ENCODE data around the gene PIK3R1. TPM values are rescaled to one million over a fixed set of nuclear protein-coding genes. Genes with fewer than 3 reads are reported as not detected.

Gene PIK3R1
- total RNA-seq, 4 donors from 2014 or later, result 244 to 563 (median 329) TPM

- 100% methylated on average over 1 of the region's 1 CpG for WGBS
- H3K27ac ChIP-seq (replicated peaks in 1 of 4), result no peak overlapping the region
- TF ChIP-seq POLR2A (IDR thresholded peaks at IDR 0.05; ENCODE audit: low read depth), result no peak
- no peak for TF ChIP-seq EP300 (IDR thresholded peaks at IDR 0.05)
- no peak for TF ChIP-seq POLR2AphosphoS5 (IDR thresholded peaks at IDR 0.05)
- TF ChIP-seq CTCF (IDR thresholded peaks at IDR 0.05), result no peak
- H3K4me3 ChIP-seq, result no peak overlapping the region
- peaks cover 0 to 23% (median 17%) of the 10 kb centered on the region in 4 donors for H3K4me1 ChIP-seq
- H3K27me3 ChIP-seq, result no peaks in the 10 kb centered on the region
- no peaks in the 10 kb centered on the region for H3K9me3 ChIP-seq
- H3K36me3 ChIP-seq, result no peaks in the 10 kb centered on the region
- intact Hi-C loops (cut with DNase I), result no loop called here
- peak; percentile 34 for DNase-seq (ENCODE audit: extremely low spot score)
These were observed 24.3 kb upstream of the PIK3R1 start for GRCh38 chr5:68191083-68191791.

GRCh38 chr5:68192679-68193060, 22.9 kb upstream of the PIK3R1 start:
- no peak for TF ChIP-seq POLR2A (IDR thresholded peaks at IDR 0.05; ENCODE audit: low read depth)
- no peak for TF ChIP-seq EP300 (IDR thresholded peaks at IDR 0.05)
- TF ChIP-seq CTCF (IDR thresholded peaks at IDR 0.05), result no peak
- no peak for TF ChIP-seq POLR2AphosphoS5 (IDR thresholded peaks at IDR 0.05)
- no peak for DNase-seq (ENCODE audit: extremely low spot score)
- Histone ChIP-seq H3K4me1 (peaks cover 0 to 11% (median 5%) of the 10 kb centered on the region in 4 donors), H3K4me3 (no peak overlapping the region), H3K36me3 (no peaks in the 10 kb centered on the region), H3K27ac (replicated peaks in 1 of 4) (no peak overlapping the region), H3K27me3 (no peaks in the 10 kb centered on the region), H3K9me3 (no peaks in the 10 kb centered on the region)
- WGBS, result 93% methylated on average over 2 of the region's 3 CpGs
- intact Hi-C loops (cut with DNase I), result no loop called here

- intact Hi-C loops (cut with DNase I), result no loop called here
These were observed 22.0 kb upstream of the PIK3R1 start for GRCh38 chr5:68193481-68194036.

GRCh38 chr5:68194386-68194785, 21.2 kb upstream of the PIK3R1 start:
- intact Hi-C loops (cut with DNase I), result no loop called here
- Histone ChIP-seq H3K27ac (replicated peaks in 1 of 4) (no peak overlapping the region), H3K27me3 (no peaks in the 10 kb centered on the region), H3K36me3 (no peaks in the 10 kb centered on the region), H3K4me1 (no peaks in the 10 kb centered on the region), H3K4me3 (no peak overlapping the region), H3K9me3 (no peaks in the 10 kb centered on the region)
- WGBS, result 63% methylated on average over 2 of the region's 2 CpGs
- TF ChIP-seq EP300 (IDR thresholded peaks at IDR 0.05) (no peak), POLR2A (IDR thresholded peaks at IDR 0.05; ENCODE audit: low read depth) (no peak), POLR2AphosphoS5 (IDR thresholded peaks at IDR 0.05) (no peak), CTCF (IDR thresholded peaks at IDR 0.05) (no peak)
- DNase-seq (ENCODE audit: extremely low spot score), result no peak

More at GRCh38 chr5:68193481-68194036, 22.0 kb upstream of the PIK3R1 start:
- no peaks in the 10 kb centered on the region for H3K36me3 ChIP-seq
- H3K9me3 ChIP-seq, result no peaks in the 10 kb centered on the region
- H3K4me3 ChIP-seq, result no peak overlapping the region
- TF ChIP-seq EP300 (IDR thresholded peaks at IDR 0.05) (no peak), POLR2AphosphoS5 (IDR thresholded peaks at IDR 0.05) (no peak), POLR2A (IDR thresholded peaks at IDR 0.05; ENCODE audit: low read depth) (no peak), CTCF (IDR thresholded peaks at IDR 0.05) (no peak)
- DNase-seq (ENCODE audit: extremely low spot score), result peak; percentile 64
- H3K27me3 ChIP-seq, result no peaks in the 10 kb centered on the region
- WGBS, result 61% methylated on average over 3 of the region's 3 CpGs
- H3K27ac ChIP-seq (replicated peaks in 1 of 4), result no peak overlapping the region
- peaks cover 0 to 2% (median 0%) of the 10 kb centered on the region in 4 donors for H3K4me1 ChIP-seq
